Measurements from ENCODE around the gene DCAKD.

The DCAKD gene

GRCh38 chr17:44999433-44999832 is 52.0 kb downstream of the DCAKD start:
- DNase-seq = no peak

GRCh38 chr17:44998646-44999045 is 52.8 kb downstream of the DCAKD start:
- no peak for DNase-seq

GRCh38 chr17:44997733-44998520 is 53.5 kb downstream of the DCAKD start:
- DNase-seq = no peak

- DNase-seq = no peak
These were observed 55.1 kb downstream of the DCAKD start for GRCh38 chr17:44996304-44996703.

GRCh38 chr17:44995436-44996001 is 55.9 kb downstream of the DCAKD start:
- no peak for DNase-seq

GRCh38 chr17:44992242-44992939 is 59.0 kb downstream of the DCAKD start:
- DNase-seq = no peak

GRCh38 chr17:44990994-44991393 is 60.4 kb downstream of the DCAKD start:
- DNase-seq = no peak

GRCh38 chr17:44989552-44990138 is 61.8 kb downstream of the DCAKD start:
- DNase-seq = no peak

- no peak for DNase-seq
These were observed 63.1 kb downstream of the DCAKD start for GRCh38 chr17:44988044-44988942.

- no peak for DNase-seq
These were observed 67.9 kb downstream of the DCAKD start for GRCh38 chr17:44983563-44983962.

- DNase-seq = no peak
These were observed 69.2 kb downstream of the DCAKD start for GRCh38 chr17:44982113-44982702.

GRCh38 chr17:44981221-44981968 is 70.0 kb downstream of the DCAKD start:
- DNase-seq = no peak

GRCh38 chr17:44979426-44979995 is 71.9 kb downstream of the DCAKD start:
- DNase-seq = no peak

- DNase-seq = no peak
These were observed 72.6 kb downstream of the DCAKD start for GRCh38 chr17:44978807-44979206.

- no peak for DNase-seq
These were observed 73.5 kb downstream of the DCAKD start for GRCh38 chr17:44977814-44978550.

GRCh38 chr17:44977065-44977464 is 74.4 kb downstream of the DCAKD start:
- no peak for DNase-seq

GRCh38 chr17:44976206-44976605 is 75.2 kb downstream of the DCAKD start:
- no peak for DNase-seq

Measured in midbrain (tissue), 1 donor.